PFSK-1 (cell line): ENCODE data around the gene TEX50.

Experiments used
- TAF1 ChIP-seq: IDR thresholded peaks from 2 replicates; pipeline ENCODE4 v1.6.1; 2012; ENCODE audit warnings: low read length, control low read depth, borderline replicate concordance; ENCODE audit not compliant: insufficient read depth
- TF ChIP-seq, protein P1 (sequence below), 2 experiments: IDR thresholded peaks; 2 replicates each; pipeline versions ENCODE4 v1.6.1 to v1.8.0; 2011 to 2012; ENCODE audit warnings: low read depth in 2 of 2, low read length in 2 of 2, control low read depth in 1 of 2, inconsistent platforms in 1 of 2, mild to moderate bottlenecking in 1 of 2, moderate library complexity in 1 of 2; ENCODE audit not compliant: insufficient read depth in 1 of 2

DNA sequence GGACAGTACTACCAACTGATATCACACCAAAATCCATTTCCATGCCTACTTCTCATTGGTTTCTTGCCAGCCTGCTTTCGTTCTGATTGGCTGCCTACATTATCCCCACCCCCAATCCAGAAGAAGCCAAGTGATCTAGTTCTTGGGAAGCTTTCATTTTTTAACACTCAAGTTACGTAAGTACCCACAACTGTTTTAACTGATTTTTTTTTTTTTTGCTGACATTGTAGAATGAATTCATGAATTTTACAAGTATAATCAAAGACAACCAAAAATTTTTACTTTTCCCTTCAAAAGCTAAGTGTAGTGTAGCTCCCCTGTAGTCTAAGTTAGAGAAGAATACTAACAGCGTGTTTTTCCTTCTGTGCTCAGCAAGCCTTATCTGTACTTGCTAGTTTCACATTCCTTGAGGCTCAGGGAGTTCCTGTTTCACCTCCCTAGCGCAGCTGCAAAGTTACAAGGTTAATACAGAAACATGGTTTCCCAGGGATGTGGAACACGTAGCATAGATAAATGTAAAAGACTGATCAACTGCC, 32.0 kb upstream of the TEX50 start, which contains the start of gene SLC9C2:
- TF ChIP-seq, protein P1, sequence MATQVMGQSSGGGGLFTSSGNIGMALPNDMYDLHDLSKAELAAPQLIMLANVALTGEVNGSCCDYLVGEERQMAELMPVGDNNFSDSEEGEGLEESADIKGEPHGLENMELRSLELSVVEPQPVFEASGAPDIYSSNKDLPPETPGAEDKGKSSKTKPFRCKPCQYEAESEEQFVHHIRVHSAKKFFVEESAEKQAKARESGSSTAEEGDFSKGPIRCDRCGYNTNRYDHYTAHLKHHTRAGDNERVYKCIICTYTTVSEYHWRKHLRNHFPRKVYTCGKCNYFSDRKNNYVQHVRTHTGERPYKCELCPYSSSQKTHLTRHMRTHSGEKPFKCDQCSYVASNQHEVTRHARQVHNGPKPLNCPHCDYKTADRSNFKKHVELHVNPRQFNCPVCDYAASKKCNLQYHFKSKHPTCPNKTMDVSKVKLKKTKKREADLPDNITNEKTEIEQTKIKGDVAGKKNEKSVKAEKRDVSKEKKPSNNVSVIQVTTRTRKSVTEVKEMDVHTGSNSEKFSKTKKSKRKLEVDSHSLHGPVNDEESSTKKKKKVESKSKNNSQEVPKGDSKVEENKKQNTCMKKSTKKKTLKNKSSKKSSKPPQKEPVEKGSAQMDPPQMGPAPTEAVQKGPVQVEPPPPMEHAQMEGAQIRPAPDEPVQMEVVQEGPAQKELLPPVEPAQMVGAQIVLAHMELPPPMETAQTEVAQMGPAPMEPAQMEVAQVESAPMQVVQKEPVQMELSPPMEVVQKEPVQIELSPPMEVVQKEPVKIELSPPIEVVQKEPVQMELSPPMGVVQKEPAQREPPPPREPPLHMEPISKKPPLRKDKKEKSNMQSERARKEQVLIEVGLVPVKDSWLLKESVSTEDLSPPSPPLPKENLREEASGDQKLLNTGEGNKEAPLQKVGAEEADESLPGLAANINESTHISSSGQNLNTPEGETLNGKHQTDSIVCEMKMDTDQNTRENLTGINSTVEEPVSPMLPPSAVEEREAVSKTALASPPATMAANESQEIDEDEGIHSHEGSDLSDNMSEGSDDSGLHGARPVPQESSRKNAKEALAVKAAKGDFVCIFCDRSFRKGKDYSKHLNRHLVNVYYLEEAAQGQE (IDR thresholded peaks at IDR 0.05; ENCODE audit: insufficient read depth in 1 of 2, low read depth in 2 of 2, low read length in 2 of 2), result no peak
- no peak for TF ChIP-seq TAF1
